ENCODE data around the gene RARA. TPM values are rescaled to one million over a fixed set of nuclear protein-coding genes. Genes with fewer than 3 reads are reported as not detected.
A peak's percentile ranks its signal among the peaks of the same experiment; 100 is the strongest.
"Not testable (repeated sequence)": the region's sequence is repeated elsewhere in the genome, so short reads cannot be mapped to it uniquely, and the experiment has no call there.

The RARA gene
- total RNA-seq, 1 donor from 2014 or later: 79.6 TPM

DNA sequence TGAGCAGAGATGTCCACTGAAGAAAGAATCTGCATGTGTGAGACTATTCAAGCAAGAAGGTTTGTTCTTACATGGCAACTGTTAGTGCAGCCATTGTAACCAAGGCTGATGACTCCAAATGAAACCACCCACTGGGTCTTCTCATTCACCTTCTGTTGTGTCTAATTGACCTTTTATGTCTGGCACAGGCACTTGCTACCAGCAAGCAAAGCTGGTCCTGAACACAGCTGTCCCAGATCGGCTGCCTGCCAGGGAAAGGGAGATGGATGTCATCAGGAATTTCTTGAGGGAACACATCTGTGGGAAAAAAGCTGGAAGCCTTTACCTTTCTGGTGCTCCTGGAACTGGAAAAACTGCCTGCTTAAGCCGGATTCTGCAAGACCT is 17.7 kb upstream of the RARA start:
- H3K36me3 Mint-ChIP-seq: peaks cover 15% of the 10 kb centered on the region
- TF ChIP-seq, protein P1, sequence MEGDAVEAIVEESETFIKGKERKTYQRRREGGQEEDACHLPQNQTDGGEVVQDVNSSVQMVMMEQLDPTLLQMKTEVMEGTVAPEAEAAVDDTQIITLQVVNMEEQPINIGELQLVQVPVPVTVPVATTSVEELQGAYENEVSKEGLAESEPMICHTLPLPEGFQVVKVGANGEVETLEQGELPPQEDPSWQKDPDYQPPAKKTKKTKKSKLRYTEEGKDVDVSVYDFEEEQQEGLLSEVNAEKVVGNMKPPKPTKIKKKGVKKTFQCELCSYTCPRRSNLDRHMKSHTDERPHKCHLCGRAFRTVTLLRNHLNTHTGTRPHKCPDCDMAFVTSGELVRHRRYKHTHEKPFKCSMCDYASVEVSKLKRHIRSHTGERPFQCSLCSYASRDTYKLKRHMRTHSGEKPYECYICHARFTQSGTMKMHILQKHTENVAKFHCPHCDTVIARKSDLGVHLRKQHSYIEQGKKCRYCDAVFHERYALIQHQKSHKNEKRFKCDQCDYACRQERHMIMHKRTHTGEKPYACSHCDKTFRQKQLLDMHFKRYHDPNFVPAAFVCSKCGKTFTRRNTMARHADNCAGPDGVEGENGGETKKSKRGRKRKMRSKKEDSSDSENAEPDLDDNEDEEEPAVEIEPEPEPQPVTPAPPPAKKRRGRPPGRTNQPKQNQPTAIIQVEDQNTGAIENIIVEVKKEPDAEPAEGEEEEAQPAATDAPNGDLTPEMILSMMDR (IDR thresholded peaks at IDR 0.05; ENCODE audit: unreplicated experiment): no peak

DNA sequence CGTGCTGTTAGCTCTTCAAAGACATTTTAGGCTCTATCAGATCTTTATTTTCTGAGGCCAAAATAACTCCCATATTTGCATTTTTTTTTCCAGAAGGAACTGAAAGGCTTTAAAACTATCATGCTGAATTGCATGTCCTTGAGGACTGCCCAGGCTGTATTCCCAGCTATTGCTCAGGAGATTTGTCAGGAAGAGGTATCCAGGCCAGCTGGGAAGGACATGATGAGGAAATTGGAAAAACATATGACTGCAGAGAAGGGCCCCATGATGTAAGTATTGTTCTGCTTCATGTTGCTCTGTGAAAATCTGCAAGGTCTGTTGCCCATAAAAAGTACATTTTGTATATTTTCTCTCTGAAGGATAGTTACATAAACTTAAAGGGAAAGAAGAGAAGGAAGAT is 15.6 kb upstream of the RARA start:
- TF ChIP-seq, protein P1 (IDR thresholded peaks at IDR 0.05; ENCODE audit: unreplicated experiment): no peak
- Mint-ChIP-seq H3K36me3 (peaks cover 20% of the 10 kb centered on the region), H3K9me3 (no peaks in the 10 kb centered on the region), H3K4me3 (no peak overlapping the region), H3K4me1 (peaks cover 6% of the 10 kb centered on the region), H3K27ac (no peak overlapping the region), H3K27me3 (ENCODE audit: low read depth) (no peaks in the 10 kb centered on the region)
- DNase-seq (ENCODE audit: low spot score in 2 of 2, unreplicated experiment in 2 of 2): no peak

More for the DNA sequence above, 17.7 kb upstream of the RARA start:
- Mint-ChIP-seq H3K9me3 (no peaks in the 10 kb centered on the region), H3K27me3 (ENCODE audit: low read depth) (no peaks in the 10 kb centered on the region), H3K27ac (no peak overlapping the region), H3K4me1 (peaks cover 14% of the 10 kb centered on the region), H3K4me3 (no peak overlapping the region)
- no peak for DNase-seq (ENCODE audit: low spot score in 2 of 2, unreplicated experiment in 2 of 2)

DNA sequence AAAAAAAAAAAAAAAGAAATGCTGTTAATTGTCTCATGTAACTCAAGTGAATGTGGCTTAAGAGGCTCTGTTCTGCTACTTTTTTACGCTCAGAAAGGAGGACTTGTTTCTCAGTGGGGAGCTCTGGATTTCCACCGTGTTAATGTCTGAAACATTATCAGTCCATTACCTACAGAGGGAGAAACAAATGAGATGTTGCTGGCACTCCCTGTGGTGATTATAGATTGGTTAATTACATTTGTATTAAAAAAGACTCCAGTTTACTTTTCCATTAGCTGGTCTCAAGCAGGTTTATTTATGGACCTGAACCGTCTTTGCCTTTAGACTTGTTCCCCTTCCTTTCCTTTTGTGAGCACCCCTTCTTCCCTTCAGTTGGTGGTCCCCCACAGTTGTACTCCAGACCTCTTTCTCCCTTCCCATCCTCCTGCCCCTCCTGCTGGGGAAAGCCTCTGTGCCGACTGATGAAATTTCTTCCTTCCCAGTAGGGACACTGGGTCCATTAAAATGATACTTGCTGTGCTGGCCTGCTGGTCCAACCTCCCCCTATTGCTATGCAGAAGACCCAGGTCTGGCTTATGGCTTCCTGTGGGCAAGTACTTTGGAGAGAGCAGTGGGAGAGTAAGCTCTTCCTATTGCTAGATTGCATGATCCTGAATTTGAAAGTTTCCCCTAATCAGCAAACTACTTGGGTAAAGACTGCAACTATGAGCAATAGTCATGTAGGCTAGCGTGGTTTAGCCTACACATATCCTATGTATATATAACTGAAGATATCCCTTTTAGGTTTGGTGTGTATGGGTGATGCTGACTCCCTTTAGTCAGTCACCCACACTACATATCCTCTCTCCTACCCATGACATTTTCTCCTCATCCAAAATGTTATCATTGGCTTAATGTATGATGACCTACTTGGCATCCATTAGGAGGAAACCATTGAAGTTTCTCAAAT is 13.2 kb upstream of the RARA start:
- H3K36me3 Mint-ChIP-seq: peaks cover 21% of the 10 kb centered on the region
- peaks cover 2% of the 10 kb centered on the region for H3K4me1 Mint-ChIP-seq
- H3K9me3 Mint-ChIP-seq: no peaks in the 10 kb centered on the region
- H3K4me3 Mint-ChIP-seq: no peak overlapping the region
- H3K27ac Mint-ChIP-seq: no peak overlapping the region
- no peak for DNase-seq (ENCODE audit: low spot score in 2 of 2, unreplicated experiment in 2 of 2)
- TF ChIP-seq, protein P1 (IDR thresholded peaks at IDR 0.05; ENCODE audit: unreplicated experiment): no peak
- H3K27me3 Mint-ChIP-seq (ENCODE audit: low read depth): no peaks in the 10 kb centered on the region

DNA sequence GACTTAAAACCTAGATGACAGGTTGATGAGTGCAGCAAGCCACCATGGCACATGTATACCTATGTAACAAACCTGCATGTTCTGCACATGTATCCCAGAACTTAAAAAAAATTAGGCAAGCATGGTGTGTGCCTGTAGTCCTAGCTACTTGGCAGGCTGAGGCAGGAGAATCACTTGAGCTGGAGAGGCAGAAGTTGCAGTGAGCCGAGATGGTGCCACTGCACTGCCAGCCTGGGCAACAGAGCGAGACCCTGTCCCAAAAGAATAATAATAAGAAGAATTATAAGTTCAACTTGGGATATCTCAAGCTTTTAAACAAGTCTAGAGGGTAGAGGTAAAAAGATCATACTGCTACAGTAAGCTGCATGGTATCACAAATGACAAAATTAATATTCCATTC is 11.5 kb upstream of the RARA start:
- peaks cover 5% of the 10 kb centered on the region for H3K4me1 Mint-ChIP-seq
- no peaks in the 10 kb centered on the region for H3K27me3 Mint-ChIP-seq (ENCODE audit: low read depth)
- TF ChIP-seq, protein P1 (IDR thresholded peaks at IDR 0.05; ENCODE audit: unreplicated experiment): no peak
- H3K36me3 Mint-ChIP-seq: peaks cover 18% of the 10 kb centered on the region
- DNase-seq (ENCODE audit: low spot score in 2 of 2, unreplicated experiment in 2 of 2): no peak
- no peaks in the 10 kb centered on the region for H3K9me3 Mint-ChIP-seq
- H3K4me3 Mint-ChIP-seq: no peak overlapping the region
- H3K27ac Mint-ChIP-seq: no peak overlapping the region

DNA sequence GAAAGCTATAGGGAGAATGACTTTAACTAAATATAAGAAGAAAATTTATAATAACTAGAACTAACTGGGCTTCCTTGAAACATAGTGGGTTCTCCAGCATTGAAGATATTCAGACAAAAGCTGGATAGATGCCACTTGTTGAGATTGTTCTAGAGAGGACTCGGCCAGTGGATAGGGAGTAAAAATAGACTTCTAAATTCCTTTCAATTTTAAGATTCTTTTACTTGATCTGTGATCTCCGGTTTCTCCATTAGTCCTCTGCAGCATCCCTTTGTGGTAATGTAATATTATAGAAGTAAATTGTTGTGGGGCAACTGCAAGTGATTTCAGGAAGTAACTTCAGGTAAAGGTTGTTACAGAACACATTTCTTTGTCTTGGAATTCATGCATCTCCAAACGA is 10.3 kb upstream of the RARA start:
- H3K27ac Mint-ChIP-seq: no peak overlapping the region
- no peak overlapping the region for H3K4me3 Mint-ChIP-seq
- TF ChIP-seq, protein P1 (IDR thresholded peaks at IDR 0.05; ENCODE audit: unreplicated experiment): no peak
- no peaks in the 10 kb centered on the region for H3K27me3 Mint-ChIP-seq (ENCODE audit: low read depth)
- peaks cover 13% of the 10 kb centered on the region for H3K36me3 Mint-ChIP-seq
- H3K9me3 Mint-ChIP-seq: no peaks in the 10 kb centered on the region
- DNase-seq (ENCODE audit: low spot score in 2 of 2, unreplicated experiment in 2 of 2): no peak
- H3K4me1 Mint-ChIP-seq: peaks cover 14% of the 10 kb centered on the region

DNA sequence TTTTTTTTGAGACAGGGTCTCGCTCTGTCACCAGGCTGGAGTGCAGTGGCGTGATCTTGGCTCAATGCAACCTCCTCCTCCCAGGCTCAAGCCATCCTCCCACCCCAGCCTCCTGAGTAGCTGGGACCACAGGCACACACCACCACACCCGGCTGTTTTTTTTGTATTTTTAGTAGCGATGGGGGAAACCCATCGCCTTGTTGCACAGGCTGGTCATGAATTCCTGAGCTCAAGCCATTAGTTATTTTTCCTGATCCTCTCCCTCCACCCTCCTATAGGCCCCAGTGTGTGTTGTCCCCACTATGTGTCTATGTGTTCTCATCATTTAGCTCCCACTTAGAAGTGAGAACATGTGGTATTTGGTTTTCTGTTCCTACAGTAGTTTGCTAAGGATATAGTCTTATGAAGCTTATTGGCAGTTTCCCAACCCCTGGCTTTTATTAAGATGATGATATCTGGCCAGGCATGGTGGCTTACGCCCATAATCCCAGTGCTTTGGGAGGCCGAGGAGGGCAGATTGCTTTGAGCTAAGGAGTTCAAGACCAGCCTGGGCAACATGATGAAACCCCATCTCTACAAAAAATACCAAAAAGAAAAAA is 9.7 kb upstream of the RARA start:
- peak overlapping the region; percentile 50 for H3K27ac Mint-ChIP-seq
- H3K4me1 Mint-ChIP-seq: peaks cover 19% of the 10 kb centered on the region
- not testable (repeated sequence) for H3K27me3 Mint-ChIP-seq (ENCODE audit: low read depth); H3K36me3 Mint-ChIP-seq; H3K4me3 Mint-ChIP-seq; H3K9me3 Mint-ChIP-seq; DNase-seq (ENCODE audit: low spot score in 2 of 2, unreplicated experiment in 2 of 2)

All from mesothelial cell of epicardium (in vitro differentiated cells).